ENCODE data around the gene TNFSF13.

Gene TNFSF13

DNA sequence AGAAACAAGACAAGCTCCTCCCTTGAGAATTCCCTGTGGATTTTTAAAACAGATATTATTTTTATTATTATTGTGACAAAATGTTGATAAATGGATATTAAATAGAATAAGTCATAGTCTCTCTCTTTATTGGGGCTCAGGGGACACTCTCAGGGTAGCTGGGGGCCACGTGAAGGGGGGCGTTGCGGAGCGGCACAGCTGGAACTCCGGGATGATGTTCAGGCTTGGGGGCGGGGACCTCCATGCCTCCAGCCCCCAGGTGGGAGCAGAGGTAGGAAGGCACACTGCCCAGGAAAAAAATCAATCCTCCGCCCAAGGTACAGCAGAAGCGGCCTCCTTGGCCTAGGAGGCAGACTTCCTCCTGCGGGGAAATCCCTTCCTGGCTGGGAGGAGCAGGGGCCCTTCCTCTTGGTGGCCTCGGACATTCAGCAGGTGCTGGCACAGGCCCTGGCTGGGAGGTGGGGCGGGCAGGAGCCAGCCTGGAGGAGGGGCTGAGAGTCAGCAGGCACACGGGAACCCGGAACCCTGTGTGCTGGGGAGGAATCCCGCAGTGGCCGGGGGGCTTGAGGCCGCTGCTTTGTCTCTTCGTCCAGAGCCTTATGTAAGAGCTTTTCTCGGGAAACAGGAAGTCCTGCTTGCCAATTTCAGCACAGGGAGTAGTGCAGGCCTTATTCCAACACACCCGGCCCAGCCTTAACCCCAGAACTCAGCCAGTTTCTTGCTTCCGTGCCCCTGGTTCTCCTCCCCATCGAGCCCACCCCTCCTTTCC is 591 bp upstream of the TNFSF13 start:
- H3K4me1 ChIP-seq (ENCODE audit: insufficient read depth, low read length) = peaks cover 28% of the 10 kb centered on the region
- H3K36me3 ChIP-seq (ENCODE audit: insufficient read depth, low read length) = no peaks in the 10 kb centered on the region
- no peaks in the 10 kb centered on the region for H3K9me3 ChIP-seq (ENCODE audit: low read length)
- H3K4me3 ChIP-seq (ENCODE audit: low read length) = no peak overlapping the region
- H2AFZ ChIP-seq (ENCODE audit: low read depth, low read length) = peak overlapping the region; percentile 38
- H3K27me3 ChIP-seq (ENCODE audit: insufficient read depth, low read length) = no peaks in the 10 kb centered on the region

- Histone ChIP-seq H3K36me3 (ENCODE audit: insufficient read depth, low read length) (peaks cover 11% of the 10 kb centered on the region), H3K4me3 (ENCODE audit: low read length) (no peak overlapping the region), H2AFZ (ENCODE audit: low read depth, low read length) (no peak overlapping the region), H3K4me1 (ENCODE audit: insufficient read depth, low read length) (peaks cover 34% of the 10 kb centered on the region), H3K27me3 (ENCODE audit: insufficient read depth, low read length) (no peaks in the 10 kb centered on the region), H3K9me3 (ENCODE audit: low read length) (no peaks in the 10 kb centered on the region)
These were observed 996 bp downstream of the TNFSF13 start for GRCh38 chr17:7559320-7560171.

GRCh38 chr17:7560172-7561027 is 1.9 kb downstream of the TNFSF13 start:
- peak overlapping the region; percentile 83 for H3K4me3 ChIP-seq (ENCODE audit: low read length)

GRCh38 chr17:7561028-7561575 is 2.6 kb downstream of the TNFSF13 start:
- H3K27me3 ChIP-seq (ENCODE audit: insufficient read depth, low read length) = no peaks in the 10 kb centered on the region
- H3K36me3 ChIP-seq (ENCODE audit: insufficient read depth, low read length) = peaks cover 27% of the 10 kb centered on the region
- H2AFZ ChIP-seq (ENCODE audit: low read depth, low read length) = peak overlapping the region; percentile 88
- H3K4me3 ChIP-seq (ENCODE audit: low read length) = peak overlapping the region; percentile 83
- H3K4me1 ChIP-seq (ENCODE audit: insufficient read depth, low read length) = peaks cover 34% of the 10 kb centered on the region
- H3K9me3 ChIP-seq (ENCODE audit: low read length) = no peaks in the 10 kb centered on the region

More at GRCh38 chr17:7560172-7561027, 1.9 kb downstream of the TNFSF13 start:
- Histone ChIP-seq H2AFZ (ENCODE audit: low read depth, low read length) (peak overlapping the region; percentile 42), H3K9me3 (ENCODE audit: low read length) (no peaks in the 10 kb centered on the region), H3K27me3 (ENCODE audit: insufficient read depth, low read length) (no peaks in the 10 kb centered on the region), H3K4me1 (ENCODE audit: insufficient read depth, low read length) (peaks cover 34% of the 10 kb centered on the region), H3K36me3 (ENCODE audit: insufficient read depth, low read length) (peaks cover 20% of the 10 kb centered on the region)

DNA sequence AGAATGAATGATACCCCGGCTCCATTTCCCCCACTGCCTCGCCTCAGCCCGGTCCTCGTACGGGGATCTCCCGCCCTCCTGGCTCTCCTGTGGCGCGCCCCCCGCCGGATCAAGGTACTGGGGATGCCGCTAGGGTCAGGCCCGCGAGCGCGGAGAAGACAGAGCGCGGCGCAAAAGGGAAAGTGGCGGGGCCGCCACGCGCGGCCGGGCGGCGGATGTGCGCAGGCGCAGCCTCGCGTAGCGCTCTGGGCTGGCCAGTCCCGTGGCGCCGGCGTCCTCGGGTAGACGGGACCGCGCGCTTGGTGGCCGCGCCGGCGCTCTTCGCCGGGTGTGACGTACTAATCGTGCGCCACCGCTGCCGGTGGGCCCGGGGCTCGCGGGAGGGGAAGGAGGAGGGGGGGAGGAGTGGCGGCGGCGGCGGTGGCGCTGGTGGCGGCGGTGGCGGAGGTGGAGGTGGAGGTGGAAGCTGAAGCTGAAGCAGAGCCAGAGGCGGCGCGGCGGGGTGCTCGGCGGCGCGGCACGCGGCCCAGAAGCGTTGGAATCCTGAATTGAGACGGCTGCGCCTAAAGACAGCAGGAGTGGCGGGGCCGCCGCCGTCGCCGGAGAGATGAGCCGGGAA is 3.1 kb downstream of the TNFSF13 start, which contains the start of gene SENP3:
SENP3 (plus strand) TSS at position 331 of the 619 bp plus-strand sequence. CDS start 1,158 bp downstream, outside the sequence.
- peaks cover 31% of the 10 kb centered on the region for H3K36me3 ChIP-seq (ENCODE audit: insufficient read depth, low read length)
- H3K4me1 ChIP-seq (ENCODE audit: insufficient read depth, low read length) = peaks cover 34% of the 10 kb centered on the region
- no peaks in the 10 kb centered on the region for H3K27me3 ChIP-seq (ENCODE audit: insufficient read depth, low read length)
- H2AFZ ChIP-seq (ENCODE audit: low read depth, low read length) = peak within 1 kb of the TSS; percentile 88
- no peaks in the 10 kb centered on the region for H3K9me3 ChIP-seq (ENCODE audit: low read length)
- peak within 1 kb of the TSS; percentile 83 for H3K4me3 ChIP-seq (ENCODE audit: low read length)

- Histone ChIP-seq H2AFZ (ENCODE audit: low read depth, low read length) (peak overlapping the region; percentile 88), H3K4me1 (ENCODE audit: insufficient read depth, low read length) (peaks cover 34% of the 10 kb centered on the region), H3K36me3 (ENCODE audit: insufficient read depth, low read length) (peaks cover 36% of the 10 kb centered on the region), H3K9me3 (ENCODE audit: low read length) (no peaks in the 10 kb centered on the region), H3K27me3 (ENCODE audit: insufficient read depth, low read length) (no peaks in the 10 kb centered on the region), H3K4me3 (ENCODE audit: low read length) (peak overlapping the region; percentile 83)
These were observed 3.7 kb downstream of the TNFSF13 start for GRCh38 chr17:7562208-7562605.

DNA sequence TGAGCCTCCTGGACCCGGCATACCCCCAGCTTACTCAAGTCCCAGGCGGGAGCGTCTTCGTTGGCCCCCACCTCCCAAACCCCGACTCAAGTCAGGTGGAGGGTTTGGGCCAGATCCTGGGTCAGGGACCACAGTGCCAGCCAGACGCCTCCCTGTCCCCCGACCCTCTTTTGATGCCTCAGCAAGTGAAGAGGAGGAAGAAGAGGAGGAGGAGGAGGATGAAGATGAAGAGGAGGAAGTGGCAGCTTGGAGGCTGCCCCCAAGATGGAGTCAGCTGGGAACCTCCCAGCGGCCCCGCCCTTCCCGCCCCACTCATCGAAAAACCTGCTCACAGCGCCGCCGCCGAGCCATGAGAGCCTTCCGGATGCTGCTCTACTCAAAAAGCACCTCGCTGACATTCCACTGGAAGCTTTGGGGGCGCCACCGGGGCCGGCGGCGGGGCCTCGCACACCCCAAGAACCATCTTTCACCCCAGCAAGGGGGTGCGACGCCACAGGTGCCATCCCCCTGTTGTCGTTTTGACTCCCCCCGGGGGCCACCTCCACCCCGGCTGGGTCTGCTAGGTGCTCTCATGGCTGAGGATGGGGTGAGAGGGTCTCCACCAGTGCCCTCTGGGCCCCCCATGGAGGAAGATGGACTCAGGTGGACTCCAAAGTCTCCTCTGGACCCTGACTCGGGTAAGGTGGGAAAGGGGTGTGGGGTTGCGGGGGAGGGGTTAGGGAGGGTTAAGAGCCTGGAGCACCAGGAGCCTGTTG is 4.7 kb downstream of the TNFSF13 start:
- H3K36me3 ChIP-seq (ENCODE audit: insufficient read depth, low read length) = peaks cover 38% of the 10 kb centered on the region
- H3K9me3 ChIP-seq (ENCODE audit: low read length) = no peaks in the 10 kb centered on the region
- H2AFZ ChIP-seq (ENCODE audit: low read depth, low read length) = no peak overlapping the region
- no peaks in the 10 kb centered on the region for H3K27me3 ChIP-seq (ENCODE audit: insufficient read depth, low read length)
- peak overlapping the region; percentile 83 for H3K4me3 ChIP-seq (ENCODE audit: low read length)
- peaks cover 29% of the 10 kb centered on the region for H3K4me1 ChIP-seq (ENCODE audit: insufficient read depth, low read length)

DNA sequence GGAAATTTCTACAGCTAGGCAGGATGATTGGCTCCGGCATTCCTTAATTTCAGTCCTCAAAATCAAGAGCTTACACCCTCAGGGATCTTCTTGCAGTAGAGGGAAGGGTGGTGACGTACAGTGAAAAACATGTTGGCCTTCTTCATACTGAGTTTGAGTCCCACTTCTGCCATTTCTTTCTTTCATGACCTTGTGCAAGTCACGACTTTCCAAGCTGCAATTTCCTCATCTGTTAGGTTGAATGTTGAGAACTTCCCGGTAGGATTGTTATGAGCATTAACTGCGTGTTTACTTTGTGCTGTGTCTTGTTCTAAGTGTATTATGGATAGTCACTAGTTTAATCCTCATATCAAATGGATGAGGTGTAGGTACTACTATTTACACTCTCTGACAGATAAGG is 11.0 kb downstream of the TNFSF13 start:
- H3K4me1 ChIP-seq (ENCODE audit: insufficient read depth, low read length) = peaks cover 16% of the 10 kb centered on the region
- H3K9me3 ChIP-seq (ENCODE audit: low read length) = no peaks in the 10 kb centered on the region
- H3K27me3 ChIP-seq (ENCODE audit: insufficient read depth, low read length) = no peaks in the 10 kb centered on the region
- H2AFZ ChIP-seq (ENCODE audit: low read depth, low read length) = no peak overlapping the region
- H3K4me3 ChIP-seq (ENCODE audit: low read length) = no peak overlapping the region
- peaks cover 62% of the 10 kb centered on the region for H3K36me3 ChIP-seq (ENCODE audit: insufficient read depth, low read length)

GRCh38 chr17:7570351-7570750 is 11.8 kb downstream of the TNFSF13 start:
- Histone ChIP-seq H3K9me3 (ENCODE audit: low read length) (no peaks in the 10 kb centered on the region), H3K36me3 (ENCODE audit: insufficient read depth, low read length) (peaks cover 62% of the 10 kb centered on the region), H3K27me3 (ENCODE audit: insufficient read depth, low read length) (no peaks in the 10 kb centered on the region), H3K4me1 (ENCODE audit: insufficient read depth, low read length) (peaks cover 24% of the 10 kb centered on the region), H3K4me3 (ENCODE audit: low read length) (no peak overlapping the region), H2AFZ (ENCODE audit: low read depth, low read length) (no peak overlapping the region)

DNA sequence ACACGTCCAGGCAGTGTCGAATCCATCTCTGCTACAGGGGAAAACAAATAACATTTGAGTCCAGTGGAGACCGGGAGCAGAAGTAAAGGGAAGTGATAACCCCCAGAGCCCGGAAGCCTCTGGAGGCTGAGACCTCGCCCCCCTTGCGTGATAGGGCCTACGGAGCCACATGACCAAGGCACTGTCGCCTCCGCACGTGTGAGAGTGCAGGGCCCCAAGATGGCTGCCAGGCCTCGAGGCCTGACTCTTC is 13.7 kb downstream of the TNFSF13 start:
- H3K27me3 ChIP-seq (ENCODE audit: insufficient read depth, low read length) = no peaks in the 10 kb centered on the region
- peak overlapping the region; percentile 48 for H3K4me3 ChIP-seq (ENCODE audit: low read length)
- peaks cover 64% of the 10 kb centered on the region for H3K36me3 ChIP-seq (ENCODE audit: insufficient read depth, low read length)
- peaks cover 26% of the 10 kb centered on the region for H3K4me1 ChIP-seq (ENCODE audit: insufficient read depth, low read length)
- no peak overlapping the region for H2AFZ ChIP-seq (ENCODE audit: low read depth, low read length)
- no peaks in the 10 kb centered on the region for H3K9me3 ChIP-seq (ENCODE audit: low read length)

GRCh38 chr17:7572588-7573323 is 14.2 kb downstream of the TNFSF13 start:
- no peaks in the 10 kb centered on the region for H3K9me3 ChIP-seq (ENCODE audit: low read length)
- no peaks in the 10 kb centered on the region for H3K27me3 ChIP-seq (ENCODE audit: insufficient read depth, low read length)
- peaks cover 68% of the 10 kb centered on the region for H3K36me3 ChIP-seq (ENCODE audit: insufficient read depth, low read length)

More at GRCh38 chr17:7572588-7573323, 14.2 kb downstream of the TNFSF13 start:
- Histone ChIP-seq H3K4me3 (ENCODE audit: low read length) (peak overlapping the region; percentile 99), H3K4me1 (ENCODE audit: insufficient read depth, low read length) (peaks cover 26% of the 10 kb centered on the region), H2AFZ (ENCODE audit: low read depth, low read length) (no peak overlapping the region)

Measured in neuron (in vitro differentiated cells).